Inflammatory macrophage treated with lipopolysaccharide for 4 hours (primary cell): Measurements from ENCODE around the gene VAMP1.
"Not testable (repeated sequence)": the region's sequence is repeated elsewhere in the genome, so short reads cannot be mapped to it uniquely, and the experiment has no call there.

ENCODE experiments used
- DNase-seq: peaks from one replicate; pipeline ENCODE4 v3.0.0-alpha.2; 2020

VAMP1 gene

GRCh38 chr12:6470375-6471163 lies at the start of gene VAMP1:
Gene VAMP1, minus strand, starts transcription at chr12:6470677. Its CDS starts 146 bp downstream, at chr12:6470531.
- peak; percentile 95 for DNase-seq

- no peak for DNase-seq
Observed at GRCh38 chr12:6520186-6520585, 49.7 kb upstream of the VAMP1 start.

- DNase-seq = no peak
Observed at GRCh38 chr12:6508087-6508486, 37.6 kb upstream of the VAMP1 start.

- DNase-seq = no peak
Observed at GRCh38 chr12:6507102-6507998, 36.9 kb upstream of the VAMP1 start.

GRCh38 chr12:6500466-6500865 lies 30.0 kb upstream of the VAMP1 start:
- DNase-seq = no peak

GRCh38 chr12:6497291-6497690 lies 26.8 kb upstream of the VAMP1 start:
- not testable (repeated sequence) for DNase-seq

- DNase-seq = no peak
Observed at GRCh38 chr12:6494968-6495367, 24.5 kb upstream of the VAMP1 start.

GRCh38 chr12:6494258-6494743 lies 23.8 kb upstream of the VAMP1 start:
- DNase-seq = no peak

- DNase-seq = peak; percentile 97
Observed at GRCh38 chr12:6493497-6494257, 23.2 kb upstream of the VAMP1 start, which contains the start of gene NCAPD2. Gene NCAPD2, plus strand, starts transcription at chr12:6494102. Its CDS starts 997 bp downstream, at chr12:6495099.

- peak; percentile 97 for DNase-seq
Observed at GRCh38 chr12:6492838-6493496, 22.5 kb upstream of the VAMP1 start, which contains the start of gene MRPL51. Gene MRPL51, minus strand, starts transcription at chr12:6493262. Its CDS starts 126 bp downstream, at chr12:6493136.

- DNase-seq = not testable (repeated sequence)
Observed at GRCh38 chr12:6490673-6491072, 20.2 kb upstream of the VAMP1 start.

GRCh38 chr12:6489449-6489848 lies 19.0 kb upstream of the VAMP1 start:
- DNase-seq = no peak

GRCh38 chr12:6488240-6488639 lies 17.8 kb upstream of the VAMP1 start:
- DNase-seq = no peak

GRCh38 chr12:6478416-6478815 lies 7.9 kb upstream of the VAMP1 start:
- no peak for DNase-seq

GRCh38 chr12:6477601-6478377 lies 7.3 kb upstream of the VAMP1 start:
- not testable (repeated sequence) for DNase-seq

GRCh38 chr12:6476489-6476888 lies 6.0 kb upstream of the VAMP1 start:
- DNase-seq = peak; percentile 51

- DNase-seq = not testable (repeated sequence)
Observed at GRCh38 chr12:6475233-6475975, 4.9 kb upstream of the VAMP1 start.

GRCh38 chr12:6472491-6472890 lies 2.0 kb upstream of the VAMP1 start:
- no peak for DNase-seq

GRCh38 chr12:6471989-6472360 lies 1.5 kb upstream of the VAMP1 start:
- DNase-seq = peak; percentile 81

GRCh38 chr12:6469609-6470374 lies 685 bp downstream of the VAMP1 start:
- DNase-seq = no peak
